ENCODE measurements around the gene RPS3. TPM values are rescaled to one million over a fixed set of nuclear protein-coding genes. Genes with fewer than 3 reads are reported as not detected.
A peak's percentile ranks its signal among the peaks of the same experiment; 100 is the strongest.

Gene RPS3
- total RNA-seq, 1 experiment from 2014 or later: 6,280 TPM

DNA sequence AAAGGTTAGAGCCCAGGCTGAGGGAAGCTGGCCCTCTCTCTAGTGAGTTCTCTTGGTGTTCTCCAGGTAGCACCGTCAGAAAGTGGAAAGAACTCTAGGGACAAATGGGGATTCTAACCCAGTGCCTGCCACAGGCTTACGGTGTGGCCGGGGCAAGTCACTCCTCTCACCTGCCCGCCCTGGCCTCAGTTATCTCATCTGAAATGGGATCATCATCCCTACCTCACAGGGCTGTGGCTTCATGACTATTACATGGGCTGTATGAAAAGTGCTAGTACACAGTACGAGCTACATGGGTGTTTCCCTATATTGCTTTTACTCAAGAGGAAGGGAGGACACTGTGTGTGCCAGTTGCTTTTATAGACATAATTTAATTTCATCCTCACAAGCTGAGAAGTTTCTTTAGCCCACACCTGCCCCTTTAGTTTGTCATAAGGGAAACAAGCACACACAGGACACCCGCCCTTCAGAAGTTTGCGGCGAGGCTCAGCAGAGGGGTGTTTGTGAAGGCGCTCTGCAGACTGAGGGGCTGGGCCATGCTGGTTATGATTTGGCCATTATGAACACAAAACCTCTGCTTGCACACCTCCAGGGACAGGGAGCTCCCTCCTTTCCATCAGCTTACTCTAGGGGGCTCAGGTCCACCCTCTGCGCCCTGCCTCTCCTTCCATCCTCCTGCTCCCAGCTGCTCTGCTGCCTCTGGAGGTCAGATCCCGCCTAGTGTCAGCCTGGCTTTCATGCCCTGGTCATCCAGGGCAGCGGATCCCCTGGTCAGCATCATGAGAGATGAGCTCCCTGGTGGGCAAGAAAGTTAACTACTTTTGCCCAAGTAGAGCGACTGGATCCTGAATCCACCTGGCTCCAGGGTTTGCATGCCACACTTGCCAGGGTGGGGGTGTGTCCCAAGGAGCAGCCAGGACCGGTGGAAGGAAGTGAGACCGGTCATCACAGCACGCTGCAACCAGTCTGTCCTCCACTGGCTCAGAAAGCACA, 32.5 kb downstream of the RPS3 start:
- H3K27me3 Mint-ChIP-seq (ENCODE audit: insufficient read depth, unreplicated experiment): no peaks in the 10 kb centered on the region
- Histone ChIP-seq H3K4me1 (peaks cover 14% of the 10 kb centered on the region), H3K36me3 (ENCODE audit: control insufficient read depth, insufficient read depth, low read length) (peaks cover 5% of the 10 kb centered on the region), H3K4me3 (ENCODE audit: low read depth, low read length) (peak overlapping the region; percentile 71), H3K9me3 (no peaks in the 10 kb centered on the region), H3K27me3 (replicated peaks; ENCODE audit: control insufficient read depth, insufficient read depth, low read length) (no peaks in the 10 kb centered on the region)
- CTCF ChIA-PET: interaction anchor here (0.6 to 2.2 kb wide), 10 partner anchors 10 to 392 kb away, joined by 3 to 12 read pairs (median 4); no protein-coding TSS in a partner anchor
- peaks cover 9% of the 10 kb centered on the region for H3K4me1 Mint-ChIP-seq (ENCODE audit: low read depth, unreplicated experiment)
- H3K4me3 Mint-ChIP-seq (ENCODE audit: unreplicated experiment): peak overlapping the region; percentile 84
- intact Hi-C loops (cut with micrococcal nuclease; ENCODE audit: unreplicated experiment): loop anchor here (2.0 kb wide), 1 partner anchor 43 kb away; no protein-coding TSS in a partner anchor
- TF ChIP-seq, protein P1, sequence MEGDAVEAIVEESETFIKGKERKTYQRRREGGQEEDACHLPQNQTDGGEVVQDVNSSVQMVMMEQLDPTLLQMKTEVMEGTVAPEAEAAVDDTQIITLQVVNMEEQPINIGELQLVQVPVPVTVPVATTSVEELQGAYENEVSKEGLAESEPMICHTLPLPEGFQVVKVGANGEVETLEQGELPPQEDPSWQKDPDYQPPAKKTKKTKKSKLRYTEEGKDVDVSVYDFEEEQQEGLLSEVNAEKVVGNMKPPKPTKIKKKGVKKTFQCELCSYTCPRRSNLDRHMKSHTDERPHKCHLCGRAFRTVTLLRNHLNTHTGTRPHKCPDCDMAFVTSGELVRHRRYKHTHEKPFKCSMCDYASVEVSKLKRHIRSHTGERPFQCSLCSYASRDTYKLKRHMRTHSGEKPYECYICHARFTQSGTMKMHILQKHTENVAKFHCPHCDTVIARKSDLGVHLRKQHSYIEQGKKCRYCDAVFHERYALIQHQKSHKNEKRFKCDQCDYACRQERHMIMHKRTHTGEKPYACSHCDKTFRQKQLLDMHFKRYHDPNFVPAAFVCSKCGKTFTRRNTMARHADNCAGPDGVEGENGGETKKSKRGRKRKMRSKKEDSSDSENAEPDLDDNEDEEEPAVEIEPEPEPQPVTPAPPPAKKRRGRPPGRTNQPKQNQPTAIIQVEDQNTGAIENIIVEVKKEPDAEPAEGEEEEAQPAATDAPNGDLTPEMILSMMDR (IDR thresholded peaks at IDR 0.05; ENCODE audit: insufficient read depth in 1 of 2, low read depth in 1 of 2, low read length in 1 of 2, severe bottlenecking in 1 of 2, unreplicated experiment in 1 of 2): peak; percentile 16 to 44
- POLR2A ChIA-PET: interaction anchor here (0.5 to 1.7 kb wide), 4 partner anchors 10 to 143 kb away, joined by 3 to 6 read pairs (median 4); no protein-coding TSS in a partner anchor
- no peaks in the 10 kb centered on the region for H3K9me3 Mint-ChIP-seq (ENCODE audit: unreplicated experiment)
- no TSS peak for BruUV-seq (replicated peaks)
- peaks cover 28% of the 10 kb centered on the region for H3K36me3 Mint-ChIP-seq (ENCODE audit: insufficient read depth, unreplicated experiment)
- peak overlapping the region; percentile 90 for H3K27ac Mint-ChIP-seq (ENCODE audit: unreplicated experiment)
- no peak for DNase-seq

DNA sequence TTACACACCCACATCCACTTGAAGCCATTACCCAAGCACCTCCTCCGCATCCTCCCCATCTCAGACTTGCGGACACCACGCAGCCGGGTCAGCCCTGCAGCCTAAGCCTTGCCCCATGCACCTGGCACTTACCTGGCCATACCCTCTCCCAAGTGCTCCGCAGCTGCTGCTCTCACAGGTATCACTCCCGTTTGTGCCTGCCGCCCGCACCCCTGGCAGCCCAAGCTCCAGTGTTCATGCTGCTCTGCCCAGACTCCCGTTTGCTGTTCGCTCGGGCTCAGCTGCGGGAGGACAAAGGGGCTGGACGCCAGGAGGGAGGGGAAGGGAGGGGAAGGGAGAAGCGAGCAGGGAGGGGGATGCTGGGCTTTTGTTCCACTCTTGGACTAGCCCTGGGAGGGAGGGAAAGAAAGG, 33.6 kb downstream of the RPS3 start, which contains the start of gene KLHL35:
KLHL35 (minus strand) TSS at position 293 of the 411 bp plus-strand sequence. CDS start 2,574 bp downstream, outside the sequence.
- Histone ChIP-seq H3K36me3 (ENCODE audit: control insufficient read depth, insufficient read depth, low read length) (peaks cover 2% of the 10 kb centered on the region; the same call in 1 of the 2 replicates), H3K27me3 (replicated peaks; ENCODE audit: control insufficient read depth, insufficient read depth, low read length) (no peaks in the 10 kb centered on the region), H3K9me3 (no peaks in the 10 kb centered on the region), H3K4me3 (ENCODE audit: low read depth, low read length) (no peak within 1 kb of the TSS), H3K4me1 (peaks cover 14% of the 10 kb centered on the region)
- H3K4me1 Mint-ChIP-seq (ENCODE audit: low read depth, unreplicated experiment): peaks cover 14% of the 10 kb centered on the region
- ChIA-PET CTCF (interaction anchor here (0.6 to 2.2 kb wide), 3 partner anchors 11 to 201 kb away, joined by 3 to 12 read pairs (median 3); no protein-coding TSS in a partner anchor), POLR2A (no interaction called here)
- peaks cover 24% of the 10 kb centered on the region for H3K36me3 Mint-ChIP-seq (ENCODE audit: insufficient read depth, unreplicated experiment)
- H3K27me3 Mint-ChIP-seq (ENCODE audit: insufficient read depth, unreplicated experiment): no peaks in the 10 kb centered on the region
- no peaks in the 10 kb centered on the region for H3K9me3 Mint-ChIP-seq (ENCODE audit: unreplicated experiment)
- TF ChIP-seq, protein P1 (IDR thresholded peaks at IDR 0.05; ENCODE audit: insufficient read depth in 1 of 2, low read depth in 1 of 2, low read length in 1 of 2, severe bottlenecking in 1 of 2, unreplicated experiment in 1 of 2): no peak
- peak within 1 kb of the TSS; percentile 4 for H3K27ac Mint-ChIP-seq (ENCODE audit: unreplicated experiment)
- peak within 1 kb of the TSS; percentile 84 for H3K4me3 Mint-ChIP-seq (ENCODE audit: unreplicated experiment)
- no TSS peak for BruUV-seq (replicated peaks)
- intact Hi-C loops (cut with micrococcal nuclease; ENCODE audit: unreplicated experiment): no loop called here
- DNase-seq: no peak

DNA sequence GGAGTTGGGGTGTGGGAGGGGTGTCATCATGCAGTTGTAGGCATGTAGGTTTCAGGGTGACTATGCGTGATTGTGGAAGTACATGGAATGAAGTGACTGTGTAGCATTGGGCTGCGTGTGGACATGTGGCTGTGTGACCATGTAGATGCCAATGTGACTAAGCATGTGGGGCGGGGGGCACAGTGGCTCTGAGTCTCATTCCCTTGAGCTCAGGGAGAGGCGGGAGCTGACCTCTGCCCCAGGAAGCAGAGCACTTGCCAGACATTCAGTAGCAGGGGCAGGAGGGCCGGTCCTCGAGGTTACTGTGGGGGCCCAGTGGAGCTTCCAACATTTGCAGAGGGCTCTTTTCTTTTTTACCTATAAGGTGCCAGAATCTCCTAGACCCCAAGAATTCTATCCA, 34.1 kb downstream of the RPS3 start:
- no peaks in the 10 kb centered on the region for H3K9me3 ChIP-seq
- no peaks in the 10 kb centered on the region for H3K27me3 ChIP-seq (replicated peaks; ENCODE audit: control insufficient read depth, insufficient read depth, low read length)
- Mint-ChIP-seq H3K9me3 (ENCODE audit: unreplicated experiment) (no peaks in the 10 kb centered on the region), H3K27ac (ENCODE audit: unreplicated experiment) (no peak overlapping the region), H3K4me3 (ENCODE audit: unreplicated experiment) (no peak overlapping the region), H3K36me3 (ENCODE audit: insufficient read depth, unreplicated experiment) (peaks cover 19% of the 10 kb centered on the region), H3K4me1 (ENCODE audit: low read depth, unreplicated experiment) (peaks cover 18% of the 10 kb centered on the region), H3K27me3 (ENCODE audit: insufficient read depth, unreplicated experiment) (no peaks in the 10 kb centered on the region)
- peaks cover 2% of the 10 kb centered on the region; the same call in 1 of the 2 replicates for H3K36me3 ChIP-seq (ENCODE audit: control insufficient read depth, insufficient read depth, low read length)
- ChIA-PET POLR2A (no interaction called here), CTCF (interaction anchor here (1.2 kb wide), 1 partner anchor 46 kb away, joined by 3 read pairs; no protein-coding TSS in a partner anchor)
- TF ChIP-seq, protein P1 (IDR thresholded peaks at IDR 0.05; ENCODE audit: insufficient read depth in 1 of 2, low read depth in 1 of 2, low read length in 1 of 2, severe bottlenecking in 1 of 2, unreplicated experiment in 1 of 2): no peak
- no peak overlapping the region for H3K4me3 ChIP-seq (ENCODE audit: low read depth, low read length)
- DNase-seq: no peak
- intact Hi-C loops (cut with micrococcal nuclease; ENCODE audit: unreplicated experiment): no loop called here
- peaks cover 14% of the 10 kb centered on the region for H3K4me1 ChIP-seq
- BruUV-seq (replicated peaks): no TSS peak

Measured in Caco-2 (cell line).